AG08396 (cell line): ENCODE measurements around the gene SNAP29.
"Not testable (repeated sequence)": the region's sequence is repeated elsewhere in the genome, so short reads cannot be mapped to it uniquely, and the experiment has no call there.

Source experiments
- DNase-seq: peaks from one replicate; pipeline ENCODE4 v3.0.0; 2012; ENCODE audit warnings: low spot score, mixed read lengths

Gene SNAP29

DNA sequence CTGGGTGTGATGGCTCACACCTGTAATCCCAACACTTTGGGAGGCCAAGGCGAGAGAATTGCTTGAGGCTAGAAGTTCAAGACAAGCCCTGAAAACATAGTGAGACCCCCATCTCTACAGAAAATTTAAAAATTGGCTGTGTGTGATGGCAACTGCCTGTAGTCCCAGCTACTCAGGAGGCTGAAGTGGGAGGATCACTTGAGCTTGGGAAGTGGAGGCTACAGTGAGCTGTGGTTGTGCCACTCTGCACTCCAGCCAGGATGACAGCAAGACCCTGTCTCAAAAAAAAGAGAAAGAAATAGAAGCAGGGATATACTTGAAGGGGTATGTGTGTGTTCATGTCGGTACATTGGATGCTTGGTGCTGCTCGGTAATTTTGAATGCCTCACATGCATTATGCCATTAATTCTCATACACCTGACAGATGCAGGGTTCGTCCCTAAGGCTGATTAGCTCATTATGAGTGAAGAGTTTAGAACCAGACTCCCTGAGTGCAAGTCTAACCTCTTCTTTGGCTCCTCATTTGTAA is 72.4 kb downstream of the SNAP29 start:
- DNase-seq: no peak

DNA sequence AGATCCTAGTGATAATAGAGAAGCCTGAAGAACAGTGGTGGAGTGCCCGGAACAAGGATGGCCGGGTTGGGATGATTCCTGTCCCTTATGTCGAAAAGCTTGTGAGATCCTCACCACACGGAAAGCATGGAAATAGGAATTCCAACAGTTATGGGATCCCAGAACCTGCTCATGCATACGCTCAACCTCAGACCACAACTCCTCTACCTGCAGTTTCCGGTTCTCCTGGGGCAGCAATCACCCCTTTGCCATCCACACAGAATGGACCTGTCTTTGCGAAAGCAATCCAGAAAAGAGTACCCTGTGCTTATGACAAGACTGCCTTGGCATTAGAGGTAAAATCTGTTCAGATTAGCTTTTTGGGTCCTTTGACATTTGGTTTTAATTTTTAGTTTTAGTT is 75.1 kb downstream of the SNAP29 start:
- DNase-seq: no peak

- DNase-seq: not testable (repeated sequence)
These were observed 76.2 kb downstream of the SNAP29 start for GRCh38 chr22:20935049-20935448.

GRCh38 chr22:20935780-20936539 is 77.2 kb downstream of the SNAP29 start:
- DNase-seq: not testable (repeated sequence)

GRCh38 chr22:20937031-20937793 is 78.4 kb downstream of the SNAP29 start:
- DNase-seq: no peak

DNA sequence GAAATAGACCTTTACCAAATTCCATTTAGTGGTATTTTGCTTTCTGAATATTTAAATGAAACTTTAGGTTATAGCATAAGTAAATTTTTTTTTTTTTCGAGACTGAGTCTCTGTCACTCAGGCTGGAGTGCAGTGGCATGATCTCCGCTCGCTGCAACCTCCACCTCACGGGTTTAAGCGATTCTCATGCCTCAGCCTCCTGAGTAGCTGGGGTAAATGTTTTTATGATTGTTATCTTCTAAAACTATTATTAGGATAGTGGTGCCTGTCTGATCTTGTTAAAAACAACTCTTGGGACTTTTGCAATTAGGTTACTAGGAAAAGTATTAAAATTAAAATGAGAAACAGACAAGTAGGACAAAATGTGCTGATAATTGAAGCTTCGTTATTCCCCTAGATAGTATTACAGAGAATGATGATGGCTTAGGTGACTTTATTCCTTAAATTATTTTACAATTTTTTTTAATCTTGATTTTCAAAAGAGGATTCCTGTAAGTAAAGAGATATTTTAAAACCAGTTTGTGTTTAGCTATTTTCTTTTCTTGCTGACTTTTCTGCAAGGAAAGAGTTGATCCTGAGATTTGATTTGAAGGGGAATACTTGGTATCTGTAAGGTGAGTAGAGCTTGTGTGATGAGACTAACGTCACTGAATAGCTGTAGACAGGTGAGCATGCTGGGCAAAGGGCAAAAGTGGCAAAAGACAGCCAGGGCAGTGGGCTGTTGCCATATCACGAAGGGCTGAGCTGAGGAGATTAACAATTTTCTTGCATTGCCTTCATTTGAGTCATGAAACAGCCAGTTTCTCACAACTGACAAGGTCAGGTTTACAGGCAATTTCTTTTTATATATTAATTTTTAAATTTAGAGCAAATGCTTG is 79.2 kb downstream of the SNAP29 start:
- no peak for DNase-seq

GRCh38 chr22:20939457-20940185 is 80.8 kb downstream of the SNAP29 start:
- not testable (repeated sequence) for DNase-seq

GRCh38 chr22:20940186-20940651 is 81.4 kb downstream of the SNAP29 start:
- no peak for DNase-seq
